Stimulated activated CD8-positive, alpha-beta memory T cell treated with anti-CD3 and anti-CD28 coated beads, Interleukin-15, amount 100 ng/mL, for 1 hour (primary cell): ENCODE results near the gene ZNF827.

Experiments used
- DNase-seq: peaks from one replicate; pipeline ENCODE4 v3.0.0-alpha.2; 2020; ENCODE audit warnings: low read depth

The ZNF827 gene

GRCh38 chr4:145824463-145824862 lies 114.2 kb downstream of the ZNF827 start:
- DNase-seq = no peak

- DNase-seq = no peak
Measured at GRCh38 chr4:145823743-145824142, 114.9 kb downstream of the ZNF827 start.

- DNase-seq = no peak
Measured at GRCh38 chr4:145822581-145822980, 116.0 kb downstream of the ZNF827 start.

- no peak for DNase-seq
Measured at GRCh38 chr4:145822181-145822580, 116.4 kb downstream of the ZNF827 start.

GRCh38 chr4:145821766-145822165 lies 116.9 kb downstream of the ZNF827 start:
- DNase-seq = no peak

- no peak for DNase-seq
Measured at GRCh38 chr4:145820407-145820806, 118.2 kb downstream of the ZNF827 start.

- no peak for DNase-seq
Measured at GRCh38 chr4:145819853-145820181, 118.8 kb downstream of the ZNF827 start.

- no peak for DNase-seq
Measured at GRCh38 chr4:145819101-145819852, 119.3 kb downstream of the ZNF827 start.

- DNase-seq = no peak
Measured at GRCh38 chr4:145818011-145818410, 120.6 kb downstream of the ZNF827 start.

GRCh38 chr4:145816091-145816490 lies 122.5 kb downstream of the ZNF827 start:
- DNase-seq = no peak

GRCh38 chr4:145815626-145816025 lies 123.0 kb downstream of the ZNF827 start:
- no peak for DNase-seq

GRCh38 chr4:145815027-145815612 lies 123.5 kb downstream of the ZNF827 start:
- DNase-seq = no peak

GRCh38 chr4:145814246-145814645 lies 124.4 kb downstream of the ZNF827 start:
- no peak for DNase-seq

GRCh38 chr4:145812919-145813318 lies 125.7 kb downstream of the ZNF827 start:
- DNase-seq = no peak

GRCh38 chr4:145808848-145809512 lies 129.6 kb downstream of the ZNF827 start:
- DNase-seq = no peak

- no peak for DNase-seq
Measured at GRCh38 chr4:145808021-145808650, 130.5 kb downstream of the ZNF827 start.

GRCh38 chr4:145805490-145805889 lies 133.1 kb downstream of the ZNF827 start:
- DNase-seq = no peak

- DNase-seq = no peak
Measured at GRCh38 chr4:145804116-145804515, 134.5 kb downstream of the ZNF827 start.

- no peak for DNase-seq
Measured at GRCh38 chr4:145799223-145799622, 139.4 kb downstream of the ZNF827 start.

- DNase-seq = no peak
Measured at GRCh38 chr4:145797278-145797677, 141.3 kb downstream of the ZNF827 start.

- DNase-seq = no peak
Measured at GRCh38 chr4:145796346-145796745, 142.3 kb downstream of the ZNF827 start.

GRCh38 chr4:145795521-145795920 lies 143.1 kb downstream of the ZNF827 start:
- no peak for DNase-seq

GRCh38 chr4:145792429-145792828 lies 146.2 kb downstream of the ZNF827 start:
- no peak for DNase-seq
